ENCODE measurements around the gene GPR137C. TPM values are rescaled to one million over a fixed set of nuclear protein-coding genes. Genes with fewer than 3 reads are reported as not detected.

The GPR137C gene
- total and polyA plus RNA-seq, 2 of the 8 experiments (the other 6 are each of a cell fraction or from before 2014, with no cell fraction given), result 2.7 to 4.3 TPM

GRCh38 chr14:52552063-52552988, at the start of gene GPR137C, which contains the start of gene TXNDC16 (continued):
- TF ChIP-seq ASH2L (IDR thresholded peaks at IDR 0.05; ENCODE audit: low read length) (peak; percentile 100), GABPA (IDR thresholded peaks at IDR 0.05; ENCODE audit: borderline replicate concordance, insufficient read depth, low read length) (no peak), POLR2A (IDR thresholded peaks at IDR 0.05; ENCODE audit: control extremely low read depth in 1 of 2, low read depth in 2 of 2, low read length in 2 of 2) (peak; percentile 84 to 93), ATF2 (IDR thresholded peaks at IDR 0.05; ENCODE audit: low read length) (no peak), YY1 (IDR thresholded peaks at IDR 0.05; ENCODE audit: low read depth, low read length) (peak; percentile 38; the same call in 1 of the 2 replicates), MAX (IDR thresholded peaks at IDR 0.05) (peak; percentile 94), RAD21 (IDR thresholded peaks at IDR 0.05 in 1 of 2, conservative IDR thresholded peaks at IDR 0.05 in 1 of 2; ENCODE audit: low read depth in 2 of 2, low read length in 2 of 2) (peak in 1 of 2 experiments; percentile 2; a peak in 1 of 4 replicates), CEBPB (IDR thresholded peaks at IDR 0.05; ENCODE audit: low read depth, low read length) (no peak), EGR1 (IDR thresholded peaks at IDR 0.05; ENCODE audit: borderline replicate concordance, low read depth, low read length) (0 out of 2 replicates have a peak, but pooled peaks have one; percentile 28), SP1 (IDR thresholded peaks at IDR 0.05; ENCODE audit: low read depth, low read length) (peak; percentile 98), CTCF (IDR thresholded peaks at IDR 0.05; ENCODE audit: control extremely low read depth in 1 of 3, insufficient read depth in 1 of 3, low read depth in 1 of 3, low read length in 3 of 3) (no peak), RXRA (IDR thresholded peaks at IDR 0.05; ENCODE audit: insufficient read depth, low read depth, low read length) (no peak), SAP30 (IDR thresholded peaks at IDR 0.05; ENCODE audit: insufficient read depth, insufficient replicate concordance, low read length) (peak; percentile 43), USF2 (IDR thresholded peaks at IDR 0.05; ENCODE audit: low read length) (peak; percentile 42; the same call in 1 of the 2 replicates), POLR2AphosphoS5 (IDR thresholded peaks at IDR 0.05; ENCODE audit: low read depth, low read length) (peak; percentile 94), CTBP2 (IDR thresholded peaks at IDR 0.05; ENCODE audit: borderline replicate concordance, insufficient read depth, insufficient read length, low read length) (no peak)
